Measurements from ENCODE around the gene VPS18.
A peak's percentile ranks its signal among the peaks of the same experiment; 100 is the strongest.

Gene VPS18

GRCh38 chr15:40925495-40925862 is 31.2 kb downstream of the VPS18 start:
- DNase-seq, result no peak

- DNase-seq, result no peak
Measured at GRCh38 chr15:40925863-40926658, 31.8 kb downstream of the VPS18 start.

- DNase-seq, result no peak
Measured at GRCh38 chr15:40926659-40927494, 32.6 kb downstream of the VPS18 start.

GRCh38 chr15:40927495-40927872 is 33.2 kb downstream of the VPS18 start:
- no peak for DNase-seq

GRCh38 chr15:40927873-40928806 is 33.9 kb downstream of the VPS18 start:
- DNase-seq, result no peak

- DNase-seq, result peak; percentile 28 to 38
Measured at GRCh38 chr15:40928821-40929659, 34.8 kb downstream of the VPS18 start, which contains the start of gene DLL4. Gene DLL4 (plus strand): TSS chr15:40929340. CDS start chr15:40929669, 329 bp downstream.

GRCh38 chr15:40929660-40930429 is 35.6 kb downstream of the VPS18 start:
- no peak for DNase-seq

GRCh38 chr15:40930430-40931299 is 36.4 kb downstream of the VPS18 start:
- DNase-seq, result peak; percentile 49 to 56

GRCh38 chr15:40931300-40932142 is 37.3 kb downstream of the VPS18 start:
- no peak for DNase-seq

- no peak for DNase-seq
Measured at GRCh38 chr15:40932156-40932555, 37.9 kb downstream of the VPS18 start.

- no peak for DNase-seq
Measured at GRCh38 chr15:40932649-40933516, 38.6 kb downstream of the VPS18 start.

- no peak for DNase-seq
Measured at GRCh38 chr15:40933517-40933902, 39.3 kb downstream of the VPS18 start.

GRCh38 chr15:40934457-40934856 is 40.2 kb downstream of the VPS18 start:
- DNase-seq, result no peak

GRCh38 chr15:40936234-40936708 is 42.0 kb downstream of the VPS18 start:
- no peak for DNase-seq

GRCh38 chr15:40936709-40937666 is 42.7 kb downstream of the VPS18 start:
- no peak for DNase-seq

- DNase-seq, result no peak
Measured at GRCh38 chr15:40937762-40938535, 43.7 kb downstream of the VPS18 start.

Measured in stimulated activated CD4-positive, alpha-beta T cell treated with anti-CD3 and anti-CD28 coated beads, Interleukin-4, amount 100 ng/mL, for 4 hours (primary cell).